ENCODE measurements around the gene PANX1.

The PANX1 gene

DNA sequence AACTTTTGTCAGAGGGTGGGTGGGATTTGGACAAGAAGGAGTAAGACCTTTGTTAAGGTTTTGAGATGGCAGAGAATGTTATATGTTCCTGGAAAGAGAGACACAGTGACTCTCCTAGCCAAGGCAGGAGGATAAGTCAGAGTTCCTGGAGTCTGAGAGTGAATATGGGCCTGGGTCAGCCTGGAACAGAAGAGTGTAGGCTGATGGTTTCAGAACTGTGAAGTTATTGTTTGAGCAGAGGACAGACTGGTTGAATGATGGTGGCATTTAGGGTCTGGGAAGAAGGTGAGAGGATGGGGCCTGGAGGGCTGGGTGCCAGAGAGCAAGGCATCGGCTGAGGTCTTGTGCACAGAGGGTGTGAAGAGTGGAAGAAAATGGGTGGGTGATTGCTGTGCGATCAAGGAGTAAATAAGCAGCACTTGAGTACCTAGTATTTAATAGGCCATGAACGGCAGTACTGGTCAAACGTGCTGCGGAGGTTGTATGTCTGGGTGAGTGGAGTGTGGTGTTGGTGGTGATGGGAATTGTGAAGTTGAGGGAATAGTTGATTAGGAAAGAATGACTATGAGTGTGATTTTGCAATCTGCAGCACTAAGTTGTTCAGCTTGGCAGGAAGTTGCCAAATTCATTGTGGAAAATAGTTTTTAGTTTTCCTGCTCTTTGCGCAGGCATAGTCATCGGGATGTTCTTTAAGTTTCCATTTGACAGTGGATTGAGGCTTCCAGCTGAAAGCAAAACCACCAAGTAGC lies 1.8 kb downstream of the PANX1 start:
- no peak for DNase-seq

DNA sequence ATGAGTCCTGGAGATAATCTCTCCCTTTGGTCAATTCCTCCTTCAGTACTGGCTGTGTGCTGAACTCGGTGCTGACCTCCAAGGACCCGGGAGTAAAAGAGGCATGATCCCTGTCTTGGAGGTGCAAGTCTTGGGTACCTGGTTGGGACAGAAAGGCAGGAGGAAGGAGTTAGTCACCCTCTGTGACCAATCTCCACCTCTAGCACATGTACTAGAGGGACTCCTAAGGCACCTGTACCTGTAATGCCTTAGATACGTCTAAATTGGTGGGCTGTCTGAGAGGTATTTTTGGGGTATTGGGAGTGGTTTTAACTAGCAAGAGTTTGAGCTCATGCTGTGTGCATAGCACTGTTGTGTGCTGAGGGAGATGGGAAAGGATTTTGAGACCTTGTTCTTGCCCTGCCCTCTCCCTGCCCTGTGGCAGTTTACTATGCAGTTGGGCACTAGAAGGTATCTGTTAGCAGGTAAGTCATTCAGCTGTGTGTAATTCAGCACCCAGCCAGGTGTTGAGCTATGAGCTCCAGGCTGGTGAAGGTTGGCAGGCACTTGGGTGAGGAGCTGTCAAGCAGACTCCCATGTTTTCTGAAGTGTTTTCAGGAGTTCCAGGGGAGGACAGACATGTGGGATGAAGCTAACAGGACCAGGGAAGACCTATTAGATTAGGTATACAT lies 2.5 kb downstream of the PANX1 start:
- no peak for DNase-seq

DNA sequence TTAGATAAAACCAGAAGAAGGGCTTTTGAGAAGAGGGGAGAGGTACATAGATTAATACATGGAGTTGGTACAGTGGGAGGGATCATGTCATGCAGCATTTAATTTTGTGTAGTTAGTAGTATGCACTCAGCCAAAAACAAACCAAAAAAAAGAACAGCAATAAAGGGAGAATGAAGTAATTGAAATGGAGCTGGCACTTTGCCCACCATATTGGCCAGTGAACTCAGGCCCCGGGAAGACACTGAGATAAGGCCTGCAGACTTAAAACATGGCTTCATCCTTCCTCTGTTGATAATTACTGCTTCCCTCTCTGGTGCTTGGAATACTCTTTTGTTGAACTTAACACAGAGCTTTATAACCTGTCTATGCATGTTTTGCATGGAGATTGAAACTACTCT lies 3.1 kb downstream of the PANX1 start:
- no peak for DNase-seq

DNA sequence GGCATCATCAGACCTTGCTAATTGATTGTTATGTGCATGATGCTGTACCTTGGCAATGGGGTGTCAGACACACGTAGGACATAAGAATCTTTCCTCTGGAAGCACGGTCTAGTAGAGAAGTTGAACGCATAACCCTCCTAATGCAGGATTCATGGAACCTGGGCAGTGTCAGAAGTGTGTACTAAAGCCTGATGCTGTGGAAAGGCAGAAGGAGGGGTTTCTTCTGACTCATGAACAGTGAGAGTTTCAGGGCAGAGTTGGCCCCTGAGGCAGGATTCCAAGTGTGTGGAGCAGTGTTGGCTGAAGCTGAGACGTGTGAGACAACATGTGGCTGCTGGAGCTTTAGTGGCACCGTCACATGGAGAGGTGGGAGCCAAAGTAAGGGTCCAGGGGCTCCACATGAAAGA lies 3.5 kb downstream of the PANX1 start:
- no peak for DNase-seq

DNA sequence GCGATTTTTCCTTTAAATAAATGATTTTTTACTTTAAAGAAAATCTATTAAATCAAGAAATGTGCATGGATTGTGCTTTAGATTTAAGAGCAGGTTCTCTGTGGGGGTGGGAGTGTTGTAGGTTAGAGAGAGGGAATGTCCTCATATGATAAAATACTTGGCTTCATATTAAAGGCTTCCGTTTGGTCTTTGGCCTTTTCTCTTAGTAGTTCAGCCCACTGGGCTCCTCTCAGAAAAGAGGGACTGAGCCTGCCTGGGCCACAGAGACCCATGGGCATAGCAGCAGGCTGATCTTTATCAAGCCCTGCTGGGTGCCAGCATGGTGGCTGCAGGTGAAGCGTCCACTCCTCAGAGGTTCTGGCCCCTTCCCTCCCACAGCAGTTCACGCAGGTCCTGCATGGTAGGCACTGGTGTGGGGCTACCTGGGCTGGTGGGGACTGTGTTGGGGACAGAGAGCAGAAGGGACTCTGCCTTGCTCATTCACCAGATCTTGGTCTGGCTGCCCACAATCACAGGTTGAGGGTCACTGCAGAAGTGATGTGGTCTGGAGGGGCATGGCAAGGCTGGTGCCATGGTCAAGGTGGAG lies 4.3 kb downstream of the PANX1 start:
- no peak for DNase-seq

DNA sequence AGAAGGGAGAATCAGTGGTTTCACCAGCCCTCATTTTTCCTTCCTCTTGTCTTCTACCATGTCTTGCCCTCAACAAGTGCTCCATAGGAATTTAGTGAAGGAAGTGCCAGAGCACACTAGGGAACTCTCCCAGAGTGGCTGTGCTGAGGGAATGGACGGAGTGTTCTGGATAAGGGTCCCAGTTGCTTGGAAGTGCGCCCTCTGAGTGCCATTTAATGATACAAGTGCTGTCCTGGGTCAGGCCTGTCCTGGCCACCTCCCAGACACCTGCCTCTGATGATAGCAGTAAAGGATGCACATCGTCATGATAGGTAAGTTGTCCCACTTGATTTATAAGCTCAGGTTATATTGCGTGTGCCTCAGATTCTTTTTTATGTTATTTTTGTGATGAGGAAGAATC lies 5.1 kb downstream of the PANX1 start:
- no peak for DNase-seq

DNA sequence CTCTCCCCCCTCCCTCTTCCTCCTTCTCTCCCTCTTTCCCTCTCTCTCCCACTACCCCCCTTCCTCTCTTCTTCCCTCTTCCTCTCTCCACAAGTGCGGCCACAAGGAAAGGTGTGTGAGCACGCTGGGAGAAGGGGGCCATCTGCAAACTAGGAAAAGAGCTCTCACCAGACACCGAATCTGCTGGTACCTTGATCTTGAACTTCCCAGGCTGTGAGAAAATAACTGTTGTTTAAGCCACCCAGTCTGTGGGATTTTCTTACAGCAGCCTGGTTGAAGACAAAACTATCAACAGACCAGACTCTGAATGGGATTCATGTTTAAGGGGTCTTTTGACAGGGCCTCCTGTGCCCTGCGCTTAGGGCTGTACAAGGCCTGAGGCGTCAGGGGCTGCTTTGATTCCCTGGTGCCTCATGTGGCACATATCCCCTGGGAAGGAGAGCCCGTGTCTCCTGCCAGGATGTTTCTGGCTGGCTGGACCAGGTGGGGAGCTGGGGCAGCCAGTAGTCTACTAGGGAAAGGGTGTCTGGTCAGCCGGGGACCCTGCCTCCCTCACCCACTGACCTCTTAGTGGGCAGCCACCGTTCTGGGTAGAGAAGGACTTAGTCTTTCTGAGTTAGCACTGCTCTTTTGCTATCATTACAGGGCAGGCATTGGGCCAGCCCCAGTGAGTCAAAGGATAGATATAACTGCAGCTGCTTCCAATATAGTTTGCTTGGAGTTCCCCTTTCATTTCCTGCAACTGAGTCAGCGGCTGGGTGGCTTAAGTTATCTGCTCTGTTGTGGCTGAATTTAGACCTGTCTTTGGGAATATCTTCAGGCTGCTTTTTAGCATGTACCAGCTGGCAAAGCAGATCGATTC lies 6.2 kb downstream of the PANX1 start:
- DNase-seq: peak; percentile 68

DNA sequence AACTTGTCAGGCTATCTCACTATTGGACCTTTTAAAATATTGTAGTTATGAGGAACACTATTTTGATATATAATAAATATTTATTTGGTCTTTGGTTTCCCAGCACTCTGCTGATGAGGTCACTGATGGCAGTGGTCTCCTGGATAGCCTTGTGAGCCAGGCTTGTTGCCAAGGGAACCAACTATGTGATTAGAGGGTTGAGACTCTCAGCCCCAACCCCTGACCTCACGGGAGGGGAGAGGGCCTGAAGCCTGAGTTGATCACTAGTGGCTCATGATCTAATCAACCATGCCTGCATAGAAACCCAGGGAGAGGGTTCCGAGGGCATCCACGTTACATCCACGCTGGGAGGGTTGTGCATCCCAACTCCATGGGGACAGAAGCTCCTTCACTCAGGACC lies 10.8 kb downstream of the PANX1 start:
- DNase-seq: no peak

DNA sequence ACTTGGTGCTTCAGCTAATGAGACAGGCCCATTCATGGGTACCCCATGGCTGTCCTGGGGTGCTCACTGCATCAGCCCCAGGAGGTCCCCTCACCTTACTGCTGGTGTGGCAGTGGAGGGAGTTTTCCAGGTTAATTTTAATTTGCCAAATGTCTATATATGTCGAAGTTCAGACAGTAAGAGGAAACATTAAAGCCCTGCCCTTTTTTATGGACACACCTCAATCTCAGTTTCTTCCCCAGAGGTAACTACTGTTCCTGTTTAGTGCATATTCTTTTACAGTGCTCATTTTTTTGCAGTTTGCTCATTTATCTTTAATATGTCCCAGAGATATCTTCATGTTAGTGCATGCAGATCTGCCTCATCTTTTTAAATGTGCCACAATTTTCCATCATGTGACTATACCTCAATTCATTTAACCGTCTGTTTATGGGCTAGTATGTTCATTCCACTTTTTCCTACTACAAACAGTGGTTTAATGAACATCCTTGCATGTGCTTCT lies 11.6 kb downstream of the PANX1 start:
- no peak for DNase-seq

DNA sequence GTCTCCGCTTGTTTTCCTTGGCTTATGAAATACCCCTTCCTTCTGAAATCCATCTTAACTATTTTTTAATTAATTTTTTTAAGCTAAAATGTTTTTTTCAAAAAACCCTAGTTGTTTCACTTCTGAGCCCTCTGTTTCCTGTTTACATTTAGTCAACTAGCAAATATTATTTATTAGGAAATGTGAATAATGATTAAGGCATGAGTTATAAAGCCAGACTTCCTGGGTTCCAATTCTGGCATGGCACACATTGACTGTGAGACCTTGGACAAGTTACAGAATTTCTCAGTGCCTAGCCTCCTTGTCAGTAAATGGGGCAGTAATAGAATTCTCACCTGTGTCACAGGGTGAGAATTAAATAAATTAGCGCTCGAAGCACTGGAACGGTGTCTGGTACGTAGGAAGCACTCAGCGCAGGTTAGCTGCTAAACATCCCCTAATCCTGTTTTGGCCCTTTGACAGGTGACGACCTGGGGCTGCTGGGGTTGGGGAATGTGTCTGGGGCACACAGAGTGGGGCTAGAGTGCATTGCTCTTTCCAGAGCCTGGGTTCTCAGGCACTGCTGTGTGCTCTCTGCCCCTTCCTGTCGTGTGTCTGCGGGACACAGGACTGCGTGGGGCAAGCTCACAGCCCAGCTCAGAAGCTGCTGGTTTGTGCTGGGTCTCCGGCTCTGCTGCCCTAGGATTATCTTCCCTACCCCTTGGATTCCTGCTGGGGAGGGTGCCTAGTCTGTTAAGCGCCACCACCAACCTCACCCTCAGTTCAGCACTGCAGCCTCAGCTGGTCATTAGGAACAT lies 13.1 kb downstream of the PANX1 start:
- DNase-seq: no peak

DNA sequence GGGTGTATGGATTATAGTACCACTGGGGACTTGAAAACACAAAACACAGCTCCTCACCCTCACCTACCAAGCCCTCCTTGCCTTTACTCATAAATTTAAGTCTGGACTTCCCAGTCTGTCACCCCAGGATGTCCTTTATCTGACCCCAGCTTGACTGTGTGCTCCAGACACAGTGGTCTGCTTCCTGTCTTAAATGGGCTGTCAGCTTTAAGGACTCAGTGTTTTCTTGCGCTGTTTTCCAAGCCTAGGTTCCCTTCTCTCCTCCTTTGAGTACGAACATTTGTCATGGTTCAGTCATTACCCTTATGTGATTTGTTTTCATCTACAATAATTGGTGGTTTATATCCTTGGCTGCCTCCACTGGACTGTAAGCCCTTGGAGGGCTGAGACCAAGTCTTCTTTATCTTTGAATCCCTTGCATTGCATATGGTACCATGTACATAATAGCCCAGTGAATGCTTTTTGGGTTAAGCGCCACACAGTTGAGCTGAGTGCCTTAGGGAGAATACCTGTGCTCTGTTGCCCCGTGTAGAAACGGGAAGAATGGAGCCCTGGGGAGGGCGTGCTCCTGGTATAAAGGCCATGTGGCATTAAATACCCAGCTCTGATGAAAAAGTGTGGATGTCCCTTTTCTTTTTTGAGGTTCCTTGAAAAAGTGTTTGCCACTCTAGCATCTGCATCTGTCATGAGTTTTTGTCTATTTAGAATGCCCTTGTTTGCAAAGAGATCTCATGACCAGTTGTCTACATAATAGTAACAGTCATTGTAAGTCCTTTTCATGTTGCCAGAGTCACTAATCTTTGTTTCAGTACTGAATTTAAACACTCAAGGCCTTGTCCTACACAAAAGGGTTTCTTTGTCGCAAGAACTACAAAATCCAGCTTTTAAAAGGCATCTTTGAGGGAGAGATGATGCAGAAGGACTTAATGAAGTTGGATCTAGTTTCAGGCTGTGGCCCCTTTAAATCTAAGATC lies 14.0 kb downstream of the PANX1 start:
- no peak for DNase-seq

DNA sequence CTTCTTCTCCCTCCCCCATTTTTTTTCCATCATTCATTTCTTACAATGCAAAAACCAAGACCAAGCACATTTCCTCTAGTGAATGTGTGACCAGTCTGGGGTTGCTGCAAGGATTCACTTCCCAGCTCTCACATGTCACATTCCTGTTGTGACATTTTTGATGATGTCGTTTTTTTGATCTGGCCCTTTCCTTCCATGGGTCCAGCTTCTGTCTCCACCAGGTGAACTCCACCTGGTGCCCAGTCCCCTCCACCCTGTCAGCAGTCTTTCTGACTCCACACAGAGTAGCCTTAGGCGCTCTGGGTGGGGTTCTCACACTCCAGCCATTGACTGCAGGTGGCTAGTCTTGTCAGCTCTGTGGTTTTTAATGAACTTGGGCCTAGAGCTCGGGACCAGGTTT lies 15.6 kb downstream of the PANX1 start:
- DNase-seq: no peak

DNA sequence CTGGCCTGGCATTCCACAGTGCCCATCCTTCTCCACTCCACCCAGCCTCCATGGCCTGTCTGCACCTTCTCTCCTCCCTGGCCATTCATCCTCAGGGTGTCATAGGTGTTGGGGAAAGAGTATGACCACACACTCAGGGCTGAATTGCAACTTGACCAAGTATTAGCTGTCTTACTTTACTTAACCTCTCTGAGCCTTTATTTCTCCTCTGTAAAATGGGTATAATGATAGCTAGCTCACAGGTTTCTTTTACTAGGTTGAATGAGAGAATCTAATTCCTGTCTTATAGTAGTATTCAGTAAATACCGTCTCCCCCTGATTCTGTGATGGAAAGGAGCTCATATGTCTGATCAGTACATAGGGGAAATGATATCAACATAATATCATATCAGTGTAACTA lies 16.0 kb downstream of the PANX1 start:
- no peak for DNase-seq

DNA sequence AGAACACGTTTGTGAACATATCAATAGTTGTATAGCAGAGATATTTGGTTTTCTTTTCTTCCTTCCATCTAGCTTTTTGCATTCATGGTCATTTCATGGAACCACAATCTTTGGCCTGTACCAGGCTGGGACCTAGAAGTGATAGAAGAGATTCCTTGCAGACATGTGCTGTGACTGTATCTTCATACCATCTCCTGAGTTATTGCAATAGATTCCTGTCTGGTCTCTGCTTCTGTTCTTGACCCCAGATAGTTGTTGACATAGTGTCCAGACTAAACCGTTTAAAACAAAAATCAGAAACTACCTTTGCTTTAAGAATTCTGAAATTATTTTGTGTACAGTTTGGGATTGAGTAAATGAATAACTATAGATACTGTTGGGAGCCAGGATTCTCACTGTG lies 16.8 kb downstream of the PANX1 start:
- DNase-seq: no peak

DNA sequence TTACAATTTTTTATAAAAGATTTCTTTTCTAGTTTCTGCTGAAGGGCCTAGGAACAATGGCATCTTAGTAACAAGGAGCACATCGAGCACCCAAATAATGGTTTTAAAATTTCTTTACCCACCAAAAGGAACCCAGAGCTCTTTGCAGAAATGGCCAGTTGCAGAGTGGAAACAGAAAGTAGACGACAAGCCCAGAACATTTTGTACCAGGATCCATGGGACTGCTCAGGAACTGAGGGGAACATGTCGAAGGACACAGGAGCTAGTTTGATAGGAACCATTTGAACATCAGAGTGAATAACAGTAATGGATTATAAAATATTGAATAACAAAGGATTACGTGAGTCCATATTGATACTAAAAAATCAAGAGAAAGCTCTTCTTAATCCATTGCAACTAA lies 17.3 kb downstream of the PANX1 start:
- DNase-seq: no peak

DNA sequence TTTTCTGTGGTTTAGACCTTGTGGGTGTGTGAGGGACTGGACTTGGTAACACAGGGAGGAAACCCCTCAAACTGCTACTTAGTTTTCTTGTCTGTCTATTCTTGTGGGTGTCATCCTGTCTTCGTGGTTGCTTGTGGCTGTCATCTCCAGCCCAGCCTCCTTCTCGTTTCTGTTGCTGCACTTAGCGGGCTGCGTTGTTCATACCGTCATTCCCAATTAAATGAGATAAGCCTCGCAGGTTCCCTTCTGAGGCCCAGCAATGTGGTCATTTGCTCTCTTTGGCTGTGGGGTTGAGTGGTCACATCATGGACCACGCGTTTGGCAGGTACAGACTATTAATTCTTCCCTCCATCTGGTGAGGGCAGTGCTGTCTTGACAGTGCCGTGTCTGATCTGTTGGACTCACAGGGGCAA lies 18.8 kb downstream of the PANX1 start:
- DNase-seq: no peak

DNA sequence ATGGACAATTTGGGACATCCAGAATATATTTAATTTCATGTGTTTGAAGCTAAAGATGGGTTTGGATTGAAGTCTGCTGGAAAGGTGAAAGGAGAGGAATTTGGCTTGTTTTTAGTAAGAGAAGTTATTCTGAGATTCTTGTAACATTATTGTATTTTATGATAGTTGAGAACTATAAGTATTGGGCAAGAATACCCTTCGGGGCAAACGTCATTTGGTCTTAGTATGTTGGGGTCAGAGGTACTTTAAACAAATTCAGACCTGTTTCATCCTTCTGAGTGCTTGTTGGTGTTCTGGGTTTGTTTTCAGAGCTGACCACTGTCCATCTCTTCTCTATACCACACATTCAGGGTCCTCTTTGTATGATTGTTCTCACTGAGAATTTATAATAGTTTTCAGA lies 19.5 kb downstream of the PANX1 start:
- DNase-seq: no peak

DNA sequence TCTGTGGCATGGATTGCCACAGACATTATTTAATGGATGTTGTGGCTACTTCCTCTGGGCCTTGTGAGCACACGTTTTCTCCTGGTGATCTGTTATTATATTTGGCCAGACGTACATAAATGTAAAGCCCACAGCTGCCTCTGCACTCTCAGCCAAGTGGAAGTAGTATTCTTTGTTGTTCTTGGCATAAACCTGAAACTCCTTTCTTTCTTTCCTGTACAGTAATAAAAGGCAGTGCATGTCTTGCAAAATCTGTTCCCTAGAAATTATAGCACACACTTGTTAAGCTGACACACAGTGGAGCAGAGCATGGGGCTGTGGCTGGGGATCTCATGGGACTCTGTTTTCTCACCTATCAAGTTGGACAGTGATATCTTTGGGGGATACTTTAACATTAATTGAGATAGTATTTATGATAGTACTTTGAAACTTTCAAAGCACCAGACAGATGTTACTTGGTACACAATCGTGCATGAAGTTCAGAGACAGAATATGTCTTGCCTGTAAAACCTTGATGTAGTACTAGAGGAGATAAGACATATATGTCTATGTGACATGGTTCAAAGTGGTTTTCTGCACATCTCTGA lies 20.9 kb downstream of the PANX1 start:
- DNase-seq: no peak

DNA sequence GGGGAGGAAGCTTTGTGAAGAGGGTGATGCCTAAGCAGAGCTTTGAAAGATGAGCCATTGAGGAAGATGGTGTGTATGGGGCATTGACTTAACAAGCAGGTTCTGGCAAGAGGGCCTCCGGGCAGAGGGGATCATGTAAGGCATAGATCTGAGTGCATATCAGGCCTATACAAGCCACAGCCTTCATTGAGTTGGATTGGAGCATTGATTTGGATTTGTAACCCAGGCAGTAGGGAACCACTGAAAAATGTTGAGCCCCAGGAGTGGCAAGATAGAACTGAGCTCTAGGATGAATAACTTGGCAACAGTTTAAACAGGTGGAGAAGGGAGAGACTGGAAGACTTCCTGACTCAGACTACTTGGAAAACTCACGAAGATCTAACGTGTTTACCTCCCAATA lies 21.4 kb downstream of the PANX1 start:
- no peak for DNase-seq

All from activated effector memory CD4-positive, alpha-beta T cell treated with anti-CD3 and anti-CD28 coated beads, Interleukin-2, amount 50 U/mL, for 16 hours (primary cell).